ENCODE data around the gene LRRC8E. TPM values are rescaled to one million over a fixed set of nuclear protein-coding genes. Genes with fewer than 3 reads are reported as not detected.

LRRC8E gene
- total RNA-seq, 1 donor from 2014 or later, result 4.3 TPM

GRCh38 chr19:7941895-7942596 is 53.7 kb downstream of the LRRC8E start:
- peak overlapping the region; percentile 98 for H3K27ac Mint-ChIP-seq
- no peaks in the 10 kb centered on the region for H3K27me3 Mint-ChIP-seq (ENCODE audit: low read depth)
- peaks cover 8% of the 10 kb centered on the region for H3K4me1 Mint-ChIP-seq
- H3K9me3 Mint-ChIP-seq, result no peaks in the 10 kb centered on the region
- peak overlapping the region; percentile 90 for H3K4me3 Mint-ChIP-seq
- no peak for DNase-seq (ENCODE audit: low spot score in 2 of 2, unreplicated experiment in 2 of 2)
- no peak for TF ChIP-seq CTCF (IDR thresholded peaks at IDR 0.05; ENCODE audit: unreplicated experiment)
- H3K36me3 Mint-ChIP-seq, result peaks cover 14% of the 10 kb centered on the region

GRCh38 chr19:7942981-7943443 is 54.7 kb downstream of the LRRC8E start:
- no peak for TF ChIP-seq CTCF (IDR thresholded peaks at IDR 0.05; ENCODE audit: unreplicated experiment)
- Mint-ChIP-seq H3K4me1 (peaks cover 8% of the 10 kb centered on the region), H3K9me3 (no peaks in the 10 kb centered on the region), H3K27me3 (ENCODE audit: low read depth) (no peaks in the 10 kb centered on the region), H3K4me3 (peak overlapping the region; percentile 90), H3K27ac (peak overlapping the region; percentile 98), H3K36me3 (peaks cover 14% of the 10 kb centered on the region)
- no peak for DNase-seq (ENCODE audit: low spot score in 2 of 2, unreplicated experiment in 2 of 2)

GRCh38 chr19:7943444-7944176 is 55.3 kb downstream of the LRRC8E start, which contains the start of gene TIMM44:
TSS of gene TIMM44 (minus strand) at chr19:7943666. CDS start at chr19:7943651, 15 bp downstream.
- H3K27me3 Mint-ChIP-seq (ENCODE audit: low read depth), result no peaks in the 10 kb centered on the region
- H3K27ac Mint-ChIP-seq, result peak within 1 kb of the TSS; percentile 98
- H3K9me3 Mint-ChIP-seq, result no peaks in the 10 kb centered on the region
- peaks cover 8% of the 10 kb centered on the region for H3K4me1 Mint-ChIP-seq
- DNase-seq (ENCODE audit: low spot score in 2 of 2, unreplicated experiment in 2 of 2), result peak; percentile 91 to 97
- H3K36me3 Mint-ChIP-seq, result peaks cover 14% of the 10 kb centered on the region
- peak within 1 kb of the TSS; percentile 90 for H3K4me3 Mint-ChIP-seq
- TF ChIP-seq CTCF (IDR thresholded peaks at IDR 0.05; ENCODE audit: unreplicated experiment), result no peak

- peaks cover 8% of the 10 kb centered on the region for H3K4me1 Mint-ChIP-seq
- no peaks in the 10 kb centered on the region for H3K27me3 Mint-ChIP-seq (ENCODE audit: low read depth)
- peak overlapping the region; percentile 90 for H3K4me3 Mint-ChIP-seq
- DNase-seq (ENCODE audit: low spot score in 2 of 2, unreplicated experiment in 2 of 2), result peak in 1 of 2 experiments; percentile 88
- no peaks in the 10 kb centered on the region for H3K9me3 Mint-ChIP-seq
- H3K27ac Mint-ChIP-seq, result peak overlapping the region; percentile 98
- TF ChIP-seq CTCF (IDR thresholded peaks at IDR 0.05; ENCODE audit: unreplicated experiment), result peak; percentile 96
- H3K36me3 Mint-ChIP-seq, result peaks cover 10% of the 10 kb centered on the region
Observed at GRCh38 chr19:7944177-7944761, 56.0 kb downstream of the LRRC8E start.

GRCh38 chr19:7947939-7948338 is 59.6 kb downstream of the LRRC8E start:
- Mint-ChIP-seq H3K4me3 (no peak overlapping the region), H3K36me3 (peaks cover 1% of the 10 kb centered on the region), H3K9me3 (no peaks in the 10 kb centered on the region), H3K4me1 (peaks cover 6% of the 10 kb centered on the region), H3K27ac (no peak overlapping the region), H3K27me3 (ENCODE audit: low read depth) (no peaks in the 10 kb centered on the region)
- DNase-seq (ENCODE audit: low spot score in 2 of 2, unreplicated experiment in 2 of 2), result no peak
- TF ChIP-seq CTCF (IDR thresholded peaks at IDR 0.05; ENCODE audit: unreplicated experiment), result no peak

Other genes starting within 250 kb of the LRRC8E start
- gene RETN, start 219.5 kb upstream of the LRRC8E start, total RNA-seq, result not detected in 3 replicates
- not detected in 3 replicates for gene MCEMP1, start 211.4 kb upstream of the LRRC8E start, total RNA-seq
- gene TRAPPC5, start 207.7 kb upstream of the LRRC8E start, total RNA-seq, result 83.9 to 93.7 TPM (median 85.2 TPM) in 3 replicates
- gene FCER2, start 186.4 kb upstream of the LRRC8E start, total RNA-seq, result not detected in 3 replicates
- not detected in 3 replicates for gene CLEC4G, start 156.4 kb upstream of the LRRC8E start, total RNA-seq
- not detected in 3 replicates for gene CD209, start 141.0 kb upstream of the LRRC8E start, total RNA-seq
- 1.2 to 2.1 TPM (median 1.5 TPM) in 3 replicates for gene CLEC4M, start 125.3 kb upstream of the LRRC8E start, total RNA-seq
- gene EVI5L, start 58.3 kb upstream of the LRRC8E start, total RNA-seq, result 18.5 to 21.7 TPM (median 19.5 TPM) in 3 replicates
- 23.4 to 25.1 TPM (median 24.0 TPM) in 3 replicates for gene PRR36, start 14.1 kb upstream of the LRRC8E start, total RNA-seq
- gene MAP2K7, start 15.4 kb downstream of the LRRC8E start, total RNA-seq, result 52.1 to 55.6 TPM (median 52.2 TPM) in 3 replicates
- 1.2 to 1.7 TPM (median 1.2 TPM) in 3 replicates for gene TGFBR3L, start 26.3 kb downstream of the LRRC8E start, total RNA-seq
- 15.6 to 16.8 TPM (median 16.3 TPM) in 3 replicates for gene SNAPC2, start 31.8 kb downstream of the LRRC8E start, total RNA-seq
- 50.5 to 53.6 TPM (median 51.2 TPM) in 3 replicates for gene CTXN1, start 37.6 kb downstream of the LRRC8E start, total RNA-seq
- 76.3 to 80.7 TPM (median 78.3 TPM) in 3 replicates for gene TIMM44, start 55.2 kb downstream of the LRRC8E start, total RNA-seq
- 112 to 119 TPM (median 116 TPM) in 3 replicates for gene ELAVL1, start 117.1 kb downstream of the LRRC8E start, total RNA-seq
- gene CCL25, start 164.2 kb downstream of the LRRC8E start, total RNA-seq, result 0.29 to 0.42 TPM in 2 of 3 replicates, not detected in the other

All from mesothelial cell of epicardium (in vitro differentiated cells).